ENCODE data around the gene TMCO4. TPM values are rescaled to one million over a fixed set of nuclear protein-coding genes. Genes with fewer than 3 reads are reported as not detected.
A peak's percentile ranks its signal among the peaks of the same experiment; 100 is the strongest.

The TMCO4 gene
- total and polyA plus RNA-seq, 12 donors = 6.1 to 12.2 (median 8.0) TPM

- intact Hi-C loops (cut with DNase I) = no loop called here
- DNase-seq (no peak), ATAC-seq (no peak)
- Histone ChIP-seq H3K9me3 (peaks cover 0 to 10% (median 0%) of the 10 kb centered on the region in 11 donors), H3K4me3 (no peak overlapping the region), H3K36me3 (peaks cover 0 to 36% (median 0%) of the 10 kb centered on the region in 9 donors), H3K4me1 (peaks cover 0 to 25% (median 15%) of the 10 kb centered on the region in 9 donors), H3K27ac (no peak overlapping the region), H3K27me3 (no peaks in the 10 kb centered on the region)
- 92 to 94% methylated on average over 2 of the region's 2 CpGs for WGBS, 2 donors
- TF ChIP-seq CTCF (IDR thresholded peaks at IDR 0.05) = no peak
Observed at GRCh38 chr1:19738669-19739068, 61.0 kb downstream of the TMCO4 start.

- Histone ChIP-seq H3K4me1 (peaks cover 0 to 25% (median 15%) of the 10 kb centered on the region in 9 donors), H3K4me3 (no peak overlapping the region), H3K36me3 (peaks cover 0 to 35% (median 0%) of the 10 kb centered on the region in 9 donors), H3K9me3 (peaks cover 0 to 10% (median 0%) of the 10 kb centered on the region in 11 donors), H3K27me3 (no peaks in the 10 kb centered on the region), H3K27ac (no peak overlapping the region)
- TF ChIP-seq CTCF (IDR thresholded peaks at IDR 0.05) = no peak
- intact Hi-C loops (cut with DNase I) = no loop called here
- ATAC-seq = no peak
- WGBS, 2 donors = 60 to 71% methylated on average over 5 of the region's 5 CpGs
- no peak for DNase-seq
Observed at GRCh38 chr1:19738076-19738475, 61.6 kb downstream of the TMCO4 start.

- 80 to 82% methylated on average over 9 of the region's 9 CpGs for whole genome bisulfite sequencing, 2 donors
- peaks cover 0 to 33% (median 0%) of the 10 kb centered on the region in 9 donors for H3K36me3 ChIP-seq
- ATAC-seq = no peak
- no peaks in the 10 kb centered on the region for H3K27me3 ChIP-seq
- H3K4me3 ChIP-seq = no peak overlapping the region
- intact Hi-C loops (cut with DNase I) = no loop called here
- H3K27ac ChIP-seq = no peak overlapping the region
- peaks cover 0 to 25% (median 15%) of the 10 kb centered on the region in 9 donors for H3K4me1 ChIP-seq
- DNase-seq = no peak
- TF ChIP-seq CTCF (IDR thresholded peaks at IDR 0.05) = no peak
- peaks cover 0 to 10% (median 0%) of the 10 kb centered on the region in 11 donors for H3K9me3 ChIP-seq
Observed at GRCh38 chr1:19737104-19737825, 62.5 kb downstream of the TMCO4 start.

GRCh38 chr1:19735440-19736127 lies 64.1 kb downstream of the TMCO4 start:
- H3K27ac ChIP-seq = peak overlapping the region in 6 of 10 donors; percentile 38 to 67 (median 48)
- TF ChIP-seq CTCF (IDR thresholded peaks at IDR 0.05) = no peak

More at GRCh38 chr1:19735440-19736127, 64.1 kb downstream of the TMCO4 start:
- peak; percentile 59 to 65 for DNase-seq
- WGBS, 2 donors = 36 to 43% methylated on average over 10 of the region's 10 CpGs
- Histone ChIP-seq H3K36me3 (peaks cover 0 to 41% (median 0%) of the 10 kb centered on the region in 9 donors), H3K9me3 (peaks cover 0 to 11% (median 0%) of the 10 kb centered on the region in 11 donors), H3K4me3 (no peak overlapping the region), H3K27me3 (no peaks in the 10 kb centered on the region), H3K4me1 (peaks cover 0 to 25% (median 15%) of the 10 kb centered on the region in 9 donors)
- intact Hi-C loops (cut with DNase I) = no loop called here
- peak; percentile 70 to 90 (median 88) for ATAC-seq
